RWPE1 (cell line): Measurements from ENCODE around the gene POLD2.
A peak's percentile ranks its signal among the peaks of the same experiment; 100 is the strongest.
"Not testable (repeated sequence)": the region's sequence is repeated elsewhere in the genome, so short reads cannot be mapped to it uniquely, and the experiment has no call there.

ENCODE experiments used
- CTCF ChIA-PET: fragments of 350-600 bp; sonication (Branson Sonifier 250); formaldehyde crosslinking; extraction: SDS; loops from one replicate; lab custom pipeline; 2021; lab: Yijun Ruan, JAX
- POLR2A ChIA-PET: fragments of 400-600 bp; formaldehyde crosslinking; extraction: SDS; loops from one replicate; lab custom pipeline; 2020; ENCODE audit warnings: antibody characterized with exemption; ENCODE audit not compliant: low non-redundant PET; lab: Yijun Ruan, JAX
- DNase-seq: peaks from one replicate; pipeline ENCODE4 v3.0.0; 2012; ENCODE audit warnings: low spot score
- H3K27ac ChIP-seq: fragments of 450-650 bp; 2 replicates; pipeline ENCODE4 v1.5.1; 2017
- TF ChIP-seq, protein P1 (sequence below): fragments of 450-650 bp; conservative IDR thresholded peaks from 2 replicates; pipeline ENCODE4 v1.5.1; 2017; ENCODE audit warnings: low read depth, mild to moderate bottlenecking

POLD2 gene

DNA sequence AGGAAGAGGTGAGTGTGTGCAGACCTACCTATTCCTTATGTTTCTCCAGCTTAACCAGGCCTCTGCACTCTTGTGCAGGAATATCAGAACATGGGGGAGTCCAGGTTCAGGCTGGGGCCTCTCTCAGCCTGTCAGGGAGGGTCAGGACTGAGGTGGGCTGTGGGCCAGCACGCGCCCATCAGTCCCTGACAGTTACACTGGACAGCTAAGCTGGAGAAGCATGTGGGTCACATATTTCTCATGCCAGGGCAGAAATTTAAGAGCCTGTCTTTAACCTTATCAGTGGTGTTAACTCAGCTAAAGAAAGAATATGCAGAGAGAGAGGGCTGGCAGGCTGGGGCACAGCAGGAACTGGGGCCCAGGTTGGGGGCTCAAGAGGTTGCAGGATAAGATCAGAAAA, 8.7 kb upstream of the POLD2 start:
- ChIA-PET CTCF (interaction anchor here (0.6 kb wide), 2 partner anchors 309 to 437 kb away, joined by 3 to 4 read pairs; no protein-coding TSS in a partner anchor), POLR2A (no interaction called here)
- no peak for DNase-seq
- TF ChIP-seq, protein P1, sequence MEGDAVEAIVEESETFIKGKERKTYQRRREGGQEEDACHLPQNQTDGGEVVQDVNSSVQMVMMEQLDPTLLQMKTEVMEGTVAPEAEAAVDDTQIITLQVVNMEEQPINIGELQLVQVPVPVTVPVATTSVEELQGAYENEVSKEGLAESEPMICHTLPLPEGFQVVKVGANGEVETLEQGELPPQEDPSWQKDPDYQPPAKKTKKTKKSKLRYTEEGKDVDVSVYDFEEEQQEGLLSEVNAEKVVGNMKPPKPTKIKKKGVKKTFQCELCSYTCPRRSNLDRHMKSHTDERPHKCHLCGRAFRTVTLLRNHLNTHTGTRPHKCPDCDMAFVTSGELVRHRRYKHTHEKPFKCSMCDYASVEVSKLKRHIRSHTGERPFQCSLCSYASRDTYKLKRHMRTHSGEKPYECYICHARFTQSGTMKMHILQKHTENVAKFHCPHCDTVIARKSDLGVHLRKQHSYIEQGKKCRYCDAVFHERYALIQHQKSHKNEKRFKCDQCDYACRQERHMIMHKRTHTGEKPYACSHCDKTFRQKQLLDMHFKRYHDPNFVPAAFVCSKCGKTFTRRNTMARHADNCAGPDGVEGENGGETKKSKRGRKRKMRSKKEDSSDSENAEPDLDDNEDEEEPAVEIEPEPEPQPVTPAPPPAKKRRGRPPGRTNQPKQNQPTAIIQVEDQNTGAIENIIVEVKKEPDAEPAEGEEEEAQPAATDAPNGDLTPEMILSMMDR: no peak
- H3K27ac ChIP-seq: no peak overlapping the region

DNA sequence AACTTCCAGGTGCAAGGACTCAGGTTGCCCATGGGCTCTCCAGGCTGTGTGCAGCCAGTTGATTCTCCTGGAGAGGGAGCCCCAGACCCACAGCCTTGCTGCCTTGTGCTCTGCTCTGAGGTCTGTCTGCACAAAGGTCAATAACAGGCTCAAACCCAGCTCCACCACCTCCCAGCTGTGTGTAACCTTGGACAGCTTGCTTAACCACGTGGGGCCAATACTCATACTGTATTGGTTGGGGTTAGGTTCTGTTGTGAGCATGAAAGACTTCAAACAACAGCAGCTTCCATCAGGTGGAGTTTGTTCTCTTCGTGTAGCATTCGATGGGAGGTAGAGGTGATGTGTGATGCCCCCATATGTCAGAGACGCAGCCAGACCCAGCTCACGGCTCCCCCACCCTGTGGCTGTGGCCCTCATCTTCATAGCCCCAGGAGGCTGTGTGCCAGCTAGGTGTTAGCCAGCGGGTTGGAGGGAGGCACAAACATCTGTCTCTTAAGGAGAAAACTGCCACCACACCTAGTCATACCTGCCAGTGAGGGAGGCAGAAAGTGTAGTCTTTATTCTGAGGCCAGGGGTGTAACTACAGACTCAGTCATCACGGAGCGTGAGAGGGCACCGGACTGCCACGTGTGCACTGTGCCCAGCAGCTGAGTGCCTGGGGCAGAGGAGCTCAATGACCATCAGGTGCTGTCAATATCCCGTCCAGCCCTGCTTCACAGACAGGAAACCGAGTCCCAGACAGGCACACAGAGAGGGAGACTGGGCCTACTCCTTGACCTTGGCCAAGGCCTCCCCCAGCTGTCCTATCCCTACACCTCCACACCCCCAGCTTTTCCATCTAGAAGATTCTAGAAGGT, 8.1 kb upstream of the POLD2 start:
- POLR2A ChIA-PET: no interaction called here
- TF ChIP-seq, protein P1: no peak; the same call in 1 of the 2 replicates
- DNase-seq: peak; percentile 23
- H3K27ac ChIP-seq: no peak overlapping the region
- CTCF ChIA-PET: interaction anchor here (0.5 to 1.1 kb wide), 6 partner anchors 73 to 437 kb away, joined by 3 to 6 read pairs (median 4); no protein-coding TSS in a partner anchor

DNA sequence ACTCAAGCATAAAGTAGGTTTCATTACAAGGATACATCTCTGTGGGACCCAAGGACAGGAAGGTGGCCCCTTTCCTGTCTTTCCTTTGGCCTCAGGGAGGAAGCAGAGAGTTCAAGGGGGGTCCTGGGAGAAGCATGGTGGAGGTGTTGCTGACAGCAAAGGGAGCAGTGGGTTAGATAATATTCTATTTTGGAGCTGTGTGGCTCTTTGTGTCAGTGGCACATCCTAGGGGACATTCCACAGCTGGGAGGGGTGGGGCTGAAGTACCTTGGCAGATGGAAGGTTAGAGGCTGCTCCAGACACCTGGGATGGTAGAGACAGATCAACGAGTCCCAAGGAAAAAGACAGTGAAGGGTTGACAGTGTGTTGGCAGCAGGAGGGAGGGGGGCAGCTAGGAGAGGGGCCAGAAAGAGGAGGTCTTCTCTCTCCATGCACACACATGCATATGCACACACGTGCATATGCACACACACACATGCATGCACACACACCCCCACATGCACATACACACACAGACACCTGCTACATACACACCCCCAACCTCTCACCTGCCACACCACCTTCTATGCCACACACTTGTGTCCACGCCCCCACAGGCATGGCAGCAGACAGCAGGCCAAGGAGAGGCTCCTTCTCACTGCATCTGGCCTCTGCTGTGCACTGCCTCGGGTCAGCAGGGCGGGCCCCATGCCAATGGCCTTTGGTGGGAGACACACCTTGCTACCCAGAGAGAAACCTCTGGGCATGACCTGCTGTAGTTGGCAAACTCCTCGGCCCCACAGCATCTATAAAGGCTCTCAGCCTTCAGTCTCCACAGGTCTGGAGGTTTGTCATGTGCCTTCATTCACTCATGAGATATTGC, 5.6 kb upstream of the POLD2 start:
- no peak for DNase-seq
- TF ChIP-seq, protein P1: no peak
- POLR2A ChIA-PET: no interaction called here
- no peak overlapping the region for H3K27ac ChIP-seq
- CTCF ChIA-PET: no interaction called here

DNA sequence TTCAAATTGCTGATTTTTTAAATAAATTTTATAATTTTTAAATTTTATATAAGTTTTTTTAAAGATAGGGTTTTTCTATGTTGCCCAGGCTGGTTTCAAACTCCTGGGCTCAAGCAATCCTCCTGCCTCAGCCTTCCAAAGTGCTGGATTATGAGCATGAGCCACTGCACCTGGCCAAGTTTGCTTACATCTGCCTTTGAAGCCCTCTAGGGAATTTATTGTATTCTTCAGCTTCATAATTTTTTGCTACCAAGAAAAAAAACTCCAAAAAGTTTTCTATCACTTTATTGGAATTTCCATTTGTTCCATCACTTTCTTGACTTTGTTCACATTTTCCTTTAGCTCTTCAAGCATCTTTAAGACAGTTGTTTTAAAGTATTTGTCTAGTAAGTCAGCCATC, 3.8 kb upstream of the POLD2 start:
- H3K27ac ChIP-seq: no peak overlapping the region
- DNase-seq: no peak
- ChIA-PET CTCF (no interaction called here), POLR2A (no interaction called here)
- TF ChIP-seq, protein P1: no peak

DNA sequence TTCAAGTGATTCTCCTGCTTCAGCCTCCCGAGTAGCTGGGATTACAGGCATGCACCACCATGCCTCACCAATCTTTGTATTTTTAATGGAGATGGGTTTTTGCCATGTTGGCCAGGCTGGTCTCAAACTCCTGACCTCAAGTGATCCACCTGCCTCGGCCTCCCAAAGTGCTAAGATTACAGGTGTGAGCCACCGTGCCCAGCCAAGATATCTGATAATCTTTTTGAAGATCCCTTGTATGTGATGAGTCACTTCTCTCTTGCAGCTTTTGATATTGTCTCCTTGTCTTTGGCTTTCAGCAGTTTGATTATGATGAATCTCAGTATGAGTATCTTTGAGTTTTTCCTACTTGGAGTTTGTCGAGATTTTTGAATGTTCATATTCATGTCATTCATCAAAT, 3.2 kb upstream of the POLD2 start:
- POLR2A ChIA-PET: interaction anchor here (0.6 kb wide), 2 partner anchors 47 to 75 kb away, joined by 3 to 4 read pairs; no protein-coding TSS in a partner anchor
- CTCF ChIA-PET: interaction anchor here (0.6 kb wide), 1 partner anchor 31 kb away, joined by 3 read pairs; no protein-coding TSS in a partner anchor
- H3K27ac ChIP-seq, DNase-seq: not testable (repeated sequence)

DNA sequence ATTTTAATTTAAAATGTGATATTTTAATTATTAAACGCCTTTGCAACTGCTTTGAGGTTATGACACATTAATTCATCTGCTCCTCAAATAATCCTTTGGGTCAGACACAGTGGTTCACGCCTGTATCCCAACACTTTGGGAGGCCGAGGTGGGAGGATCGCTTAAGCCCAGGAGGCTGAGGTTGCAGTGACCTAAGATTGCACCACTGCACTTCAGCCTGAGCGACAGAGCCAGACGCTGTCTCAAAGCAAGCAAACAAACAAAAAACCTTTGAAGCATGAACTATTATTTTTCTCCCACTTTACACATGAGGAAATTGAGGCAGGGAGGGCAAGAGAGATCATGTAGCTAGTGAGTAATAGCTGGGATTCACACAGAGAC, 1.5 kb upstream of the POLD2 start:
- peak overlapping the region; percentile 78 for H3K27ac ChIP-seq
- no peak for DNase-seq
- TF ChIP-seq, protein P1: no peak
- POLR2A ChIA-PET: interaction anchor here (0.6 kb wide), 2 partner anchors 93 to 1877 kb away, joined by 3 read pairs; no protein-coding TSS in a partner anchor
- CTCF ChIA-PET: interaction anchor here (0.6 kb wide), 1 partner anchor 56 kb away, joined by 7 read pairs; no protein-coding TSS in a partner anchor
